A549 (cell line): ENCODE measurements around the gene DLK2.

ENCODE experiments used
- BHLHE40 ChIP-seq: IDR thresholded peaks from 2 replicates; pipeline ENCODE4 v1.6.1; 2012; ENCODE audit warnings: low read depth, low read length, inconsistent platforms
- CTCF ChIP-seq: fragments of >200 bp; sonication (Bioruptor Twin); formaldehyde crosslinking; IDR thresholded peaks from 3 replicates; pipeline ENCODE4 v1.5.1; 2016
- FOXS1 ChIP-seq: fragments of 250-450 bp; sonication (Bioruptor Pico); IDR thresholded peaks from 2 replicates; pipeline ENCODE4 v1.5.0; 2020; ENCODE audit warnings: mild to moderate bottlenecking, moderate library complexity
- MAZ ChIP-seq: fragments of 150-350 bp; IDR thresholded peaks from 2 replicates; pipeline ENCODE4 v1.6.1; 2014; ENCODE audit warnings: antibody characterized with exemption, low read depth, low read length, borderline replicate concordance
- POLR2A ChIP-seq: IDR thresholded peaks from 2 replicates; pipeline ENCODE4 v1.6.1; 2012; ENCODE audit warnings: mild to moderate bottlenecking, low read length
- POLR2AphosphoS2 ChIP-seq: conservative IDR thresholded peaks from 2 replicates; pipeline ENCODE4 v1.6.1; 2012; ENCODE audit warnings: low read length, improper control_type of control experiment, inconsistent platforms
- ZSCAN20 ChIP-seq: fragments of 250-450 bp; sonication (Bioruptor Pico); IDR thresholded peaks from 2 replicates; pipeline ENCODE4 v1.8.0; 2022; ENCODE audit warnings: mild to moderate bottlenecking, moderate library complexity
- TF ChIP-seq, protein P1 (sequence below): IDR thresholded peaks from 2 replicates; pipeline ENCODE4 v1.6.1; 2012

GRCh38 chr6:43401730-43402129 lies 53.6 kb downstream of the DLK2 start:
- TF ChIP-seq CTCF: no peak
- TF ChIP-seq, protein P1, sequence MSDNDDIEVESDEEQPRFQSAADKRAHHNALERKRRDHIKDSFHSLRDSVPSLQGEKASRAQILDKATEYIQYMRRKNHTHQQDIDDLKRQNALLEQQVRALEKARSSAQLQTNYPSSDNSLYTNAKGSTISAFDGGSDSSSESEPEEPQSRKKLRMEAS: no peak
- TF ChIP-seq POLR2AphosphoS2: no peak
- no peak for TF ChIP-seq MAZ
- TF ChIP-seq BHLHE40: no peak
- no peak for TF ChIP-seq POLR2A
- TF ChIP-seq FOXS1 (CRISPR knock-in tag): no peak
- no peak for TF ChIP-seq ZSCAN20
